Endometrium (tissue), 2 donors: ENCODE results near the gene PPP2R2C.

ENCODE experiments used
- FAIRE-seq: peaks from 2 replicates; lab custom pipeline; 2012; peaks lifted over from hg19 to GRCh38; lab: Jason Lieb, UNC
- donor health status: control.
- donor health status: control.

The PPP2R2C gene

DNA sequence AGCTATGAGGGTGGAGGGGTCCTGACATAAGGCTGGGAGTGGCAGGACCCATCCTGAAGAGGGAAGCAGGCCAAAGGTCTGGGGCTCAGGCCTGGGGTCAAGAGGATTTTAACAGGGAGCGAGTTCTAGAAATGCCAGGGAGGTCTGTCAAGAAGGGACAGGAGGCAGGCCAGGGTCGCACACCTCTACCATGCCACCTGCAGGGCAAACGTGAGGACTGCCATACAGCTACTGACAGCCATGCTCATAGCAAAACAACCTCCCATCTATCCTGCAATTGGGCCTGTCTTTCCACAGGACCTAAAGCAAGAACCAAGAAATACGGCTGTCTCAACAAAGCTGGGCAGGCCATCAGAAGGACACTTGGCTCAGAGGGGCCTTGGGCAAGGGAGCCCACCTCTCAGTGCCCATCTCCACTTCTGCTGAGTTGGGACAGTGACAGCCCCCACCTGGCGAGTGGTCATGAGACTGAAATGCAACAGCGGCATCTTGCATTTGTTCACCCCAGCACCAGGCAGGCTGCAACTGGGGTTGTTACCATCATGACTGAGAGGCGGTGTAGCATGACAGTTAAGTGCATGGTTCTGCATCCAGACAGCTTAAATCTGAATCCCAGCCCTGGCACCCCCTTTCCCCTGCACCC is 110.0 kb downstream of the PPP2R2C start:
- no peak for FAIRE-seq

DNA sequence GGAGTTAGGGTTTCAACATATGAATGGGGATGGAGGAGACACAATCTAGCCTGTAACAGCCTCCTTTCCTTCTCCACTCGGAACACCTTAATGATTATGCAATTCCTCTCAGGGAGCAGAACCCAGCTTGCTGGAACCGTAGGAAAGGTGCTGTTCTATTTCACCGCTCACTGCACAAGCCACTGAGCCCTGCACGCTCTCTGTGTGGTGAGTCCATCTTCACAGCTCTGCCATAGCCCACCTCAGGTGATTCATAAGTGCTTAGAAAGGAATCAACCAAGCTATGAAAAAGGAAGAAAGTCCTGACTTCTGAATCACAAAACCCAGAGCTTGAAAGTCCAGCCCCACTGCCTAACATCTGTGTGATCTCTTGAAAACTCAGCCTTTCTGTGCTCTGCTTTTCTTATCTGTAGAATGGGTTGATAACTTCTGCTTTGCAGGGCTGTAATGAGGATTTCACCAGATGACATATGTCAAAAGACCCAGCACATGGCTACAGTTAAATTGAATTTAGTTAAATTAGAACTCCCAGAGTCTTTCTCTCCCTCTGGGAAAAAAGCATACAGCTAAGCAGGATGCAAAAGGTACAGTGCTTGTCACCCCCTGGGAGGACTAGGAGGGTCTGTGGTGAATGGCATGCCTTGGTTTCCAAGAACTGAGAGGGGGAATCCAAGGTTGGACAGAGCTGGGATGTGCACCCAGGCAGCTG is 111.2 kb downstream of the PPP2R2C start:
- no peak for FAIRE-seq

DNA sequence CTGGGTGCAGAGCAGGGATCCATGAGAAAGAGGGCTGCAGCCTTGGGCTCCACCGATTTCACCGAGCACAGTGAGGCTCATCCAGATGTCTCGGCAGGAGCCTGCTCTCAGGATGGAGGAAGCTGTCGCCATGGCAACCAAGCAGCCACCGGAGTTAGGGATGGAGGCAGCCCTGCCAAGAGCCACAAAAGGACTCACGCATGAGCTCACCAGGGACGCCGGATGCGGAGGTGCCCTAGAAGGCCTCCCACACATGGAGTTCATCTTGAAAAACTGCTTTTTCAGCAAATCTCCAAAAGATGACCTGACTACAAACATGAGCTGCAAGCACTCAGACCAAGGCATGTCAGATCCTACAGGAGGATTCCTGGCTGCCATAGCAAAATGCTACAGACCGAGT is 112.0 kb downstream of the PPP2R2C start:
- no peak for FAIRE-seq

DNA sequence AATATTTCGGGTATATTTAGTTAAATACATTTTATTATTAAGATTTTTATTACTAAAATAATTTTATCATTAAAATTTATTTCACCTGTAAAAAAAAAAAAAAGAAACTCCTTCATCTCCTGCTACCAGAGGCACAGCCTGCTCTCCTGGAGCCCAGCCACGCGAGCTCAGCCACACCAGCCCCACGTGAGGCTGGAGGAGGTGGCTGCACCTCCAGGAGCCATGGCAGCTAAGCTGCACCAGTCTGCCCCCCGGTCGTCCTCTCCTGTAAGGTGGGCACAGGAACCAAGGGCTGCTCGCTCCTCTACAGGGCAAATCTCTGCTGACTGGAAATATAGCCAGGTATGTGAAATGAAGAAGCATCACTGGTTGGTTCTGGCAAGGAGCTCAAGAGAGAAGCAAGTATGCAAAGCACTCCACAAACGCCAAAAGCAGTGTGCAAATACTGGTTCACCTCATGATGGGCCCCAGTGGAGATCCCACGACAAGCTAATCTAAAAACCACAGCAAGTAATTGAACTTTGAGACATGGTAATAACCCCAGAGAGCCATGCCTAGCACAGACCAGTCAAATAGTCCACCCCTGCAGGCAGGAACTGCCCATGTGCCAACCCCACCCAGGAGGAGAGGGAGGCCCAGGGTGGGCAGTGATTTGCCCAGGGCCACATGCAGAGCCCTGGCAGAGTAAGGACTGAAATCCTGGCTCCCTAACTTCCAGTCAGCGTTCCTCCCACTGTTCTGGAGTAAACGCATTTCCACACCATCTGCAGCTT is 112.7 kb downstream of the PPP2R2C start:
- FAIRE-seq = no peak

DNA sequence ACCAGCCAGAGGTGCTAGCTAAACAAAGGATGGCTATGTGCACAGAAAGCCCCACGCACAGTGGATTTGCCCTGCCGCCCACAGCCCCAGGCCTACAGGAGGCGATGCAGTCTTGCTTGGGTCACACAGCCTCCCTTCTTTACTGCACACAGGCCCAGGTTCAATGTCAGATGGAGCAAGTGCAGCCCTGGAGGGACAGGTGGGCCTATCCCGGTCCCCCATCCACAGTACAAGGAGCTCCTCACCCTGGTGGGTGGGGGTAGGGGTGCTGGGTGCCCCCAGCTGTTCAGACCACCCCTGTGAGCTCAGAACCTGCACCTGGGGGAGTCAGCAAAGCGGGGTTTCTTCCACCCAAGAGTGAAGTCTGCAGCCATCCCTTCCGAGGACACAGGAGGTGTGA is 114.9 kb downstream of the PPP2R2C start:
- no peak for FAIRE-seq

DNA sequence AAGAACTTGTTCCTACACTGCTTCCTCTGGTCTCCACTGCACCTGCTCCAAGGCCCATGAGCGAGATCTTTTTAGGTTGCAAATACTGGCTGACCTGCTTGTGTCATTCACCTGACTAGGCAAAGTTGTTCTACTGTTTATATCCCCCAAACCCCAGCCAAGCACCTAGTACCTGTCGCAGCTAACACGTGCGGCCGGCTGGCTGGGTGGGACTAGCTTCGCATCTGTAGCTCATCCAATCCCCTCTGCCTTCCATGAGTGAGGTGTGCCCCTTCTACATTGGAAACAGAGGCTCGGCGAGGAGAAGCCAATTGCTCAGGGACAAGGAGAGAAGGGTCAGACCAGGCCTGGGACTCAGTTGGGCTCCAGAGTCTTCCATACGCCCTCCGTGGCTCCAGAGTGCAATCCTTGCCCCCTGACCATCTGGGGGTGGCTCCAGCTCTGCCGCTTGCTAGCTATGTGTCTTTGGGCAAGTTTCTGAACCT is 116.3 kb downstream of the PPP2R2C start:
- FAIRE-seq = no peak

DNA sequence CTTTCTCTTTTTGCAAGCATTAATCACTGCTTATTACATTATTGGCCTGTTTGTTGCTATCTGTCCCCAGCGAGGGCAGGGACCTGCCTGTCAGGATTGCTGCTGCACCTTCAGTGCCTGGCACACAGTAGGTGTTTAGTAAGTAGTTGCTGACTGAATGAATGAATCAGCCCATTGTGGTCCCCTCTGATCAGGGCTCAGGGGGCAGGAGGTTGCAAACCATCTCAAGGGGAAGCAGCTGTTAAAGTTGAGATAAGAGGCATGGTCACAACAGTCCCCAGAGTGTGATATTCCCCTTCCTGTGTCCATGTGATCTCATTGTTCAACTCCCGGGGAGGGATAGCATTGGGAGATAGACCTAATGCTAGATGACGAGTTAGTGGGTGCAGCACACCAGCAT is 117.4 kb downstream of the PPP2R2C start:
- FAIRE-seq = no peak

DNA sequence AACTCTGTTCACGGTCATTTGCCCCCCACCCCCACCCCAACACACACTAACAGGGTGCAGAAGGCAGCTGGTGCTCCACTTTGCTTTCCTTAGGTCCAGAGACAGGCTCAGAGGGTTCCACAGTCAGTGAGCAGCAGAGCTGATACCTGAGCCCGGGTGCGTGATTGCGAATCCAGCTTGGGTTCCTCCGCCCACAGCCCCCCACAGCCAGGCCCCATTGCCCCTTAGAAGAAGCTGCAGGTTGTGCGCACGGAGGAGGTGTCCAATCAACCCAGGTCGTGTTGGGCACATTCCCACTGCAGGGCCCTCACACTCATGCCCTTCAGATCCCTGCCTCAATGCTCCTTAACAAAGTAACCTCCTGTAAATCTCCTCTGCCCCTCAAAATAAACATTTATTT is 117.8 kb downstream of the PPP2R2C start:
- no peak for FAIRE-seq

DNA sequence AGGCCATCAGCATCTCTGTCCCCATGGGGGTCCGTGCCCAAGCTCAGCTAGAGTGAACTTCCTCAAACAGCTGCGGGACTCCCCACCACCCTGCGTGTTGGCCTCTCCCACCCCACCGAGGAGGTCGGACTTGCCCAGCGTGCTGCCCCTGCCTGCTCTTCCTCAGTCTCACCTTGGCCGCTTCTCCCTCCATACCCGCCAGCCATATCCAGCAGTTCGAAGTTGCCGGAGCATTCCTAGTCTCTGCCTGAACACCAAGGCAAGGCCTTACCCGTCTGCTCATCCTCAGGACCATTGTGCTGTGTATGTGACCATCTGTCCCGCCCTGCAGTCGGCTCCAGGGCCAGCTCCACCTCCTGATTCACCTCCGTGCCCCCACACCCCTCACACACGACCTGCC is 118.3 kb downstream of the PPP2R2C start:
- FAIRE-seq = no peak

DNA sequence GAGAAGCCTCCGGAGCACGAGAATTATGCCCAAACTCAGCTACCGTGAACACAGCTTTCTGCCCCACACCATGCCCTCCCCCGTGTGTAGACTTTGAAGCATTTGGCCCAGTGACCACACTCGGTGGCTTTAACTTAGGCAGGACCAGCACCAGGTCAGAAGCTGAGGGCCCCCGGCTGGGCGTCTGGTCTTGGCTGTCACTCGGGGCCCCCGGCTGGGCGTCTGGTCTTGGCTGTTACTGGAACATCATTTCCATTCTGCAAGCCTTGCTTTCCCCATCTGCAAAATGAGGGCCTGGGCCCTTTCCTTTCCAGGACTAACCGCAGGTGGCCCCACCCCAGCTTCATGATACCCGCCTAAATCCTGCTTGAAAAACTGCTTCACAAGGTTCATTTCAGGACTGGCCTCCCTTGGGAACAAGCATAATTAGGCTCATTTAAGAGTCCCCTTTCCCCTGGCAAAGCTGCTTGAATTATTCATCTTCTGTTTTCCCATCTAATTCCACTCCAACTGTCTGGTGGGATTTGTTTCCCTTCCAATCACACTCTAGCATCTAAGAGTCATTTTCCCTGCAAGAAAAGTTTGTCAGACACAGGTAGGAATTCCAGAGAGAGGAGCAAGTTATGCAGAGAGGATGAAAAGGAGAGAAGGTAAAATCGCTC is 120.3 kb downstream of the PPP2R2C start:
- no peak for FAIRE-seq

DNA sequence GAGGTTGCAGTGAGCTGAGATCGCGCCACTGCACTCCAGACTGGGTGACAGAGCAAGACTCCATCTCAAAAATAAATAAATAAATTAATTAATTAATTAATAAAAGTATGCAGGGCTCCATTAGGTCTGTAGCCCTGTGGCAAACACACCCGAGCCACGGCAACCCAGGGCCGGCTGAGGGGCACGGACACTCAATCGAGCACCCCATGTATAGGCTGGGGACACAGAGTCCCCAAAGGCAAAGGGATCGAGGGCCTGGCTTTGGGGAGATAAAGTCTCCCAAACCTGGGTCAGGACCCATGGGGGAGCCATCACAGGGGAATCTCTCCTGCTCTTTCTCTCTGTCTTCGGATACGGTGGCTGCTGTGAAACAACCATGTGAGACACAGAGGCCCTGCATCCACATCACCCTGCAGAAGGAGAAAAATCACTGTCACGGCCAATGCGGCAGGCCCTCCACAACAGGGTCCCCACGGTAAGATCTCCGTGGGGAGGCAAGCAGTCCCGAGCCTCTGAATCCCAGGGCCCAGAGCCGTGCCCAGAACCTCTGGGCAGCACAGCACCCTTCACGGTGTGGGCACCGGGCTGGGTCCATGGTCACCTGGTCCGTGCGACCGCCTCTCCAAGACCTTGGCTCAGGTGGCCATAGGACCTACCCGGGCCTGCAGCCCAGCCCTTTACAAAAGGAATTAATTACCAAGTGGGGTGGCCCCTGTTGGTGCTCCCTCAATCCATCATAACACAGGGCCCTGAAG is 121.0 kb downstream of the PPP2R2C start:
- no peak for FAIRE-seq

DNA sequence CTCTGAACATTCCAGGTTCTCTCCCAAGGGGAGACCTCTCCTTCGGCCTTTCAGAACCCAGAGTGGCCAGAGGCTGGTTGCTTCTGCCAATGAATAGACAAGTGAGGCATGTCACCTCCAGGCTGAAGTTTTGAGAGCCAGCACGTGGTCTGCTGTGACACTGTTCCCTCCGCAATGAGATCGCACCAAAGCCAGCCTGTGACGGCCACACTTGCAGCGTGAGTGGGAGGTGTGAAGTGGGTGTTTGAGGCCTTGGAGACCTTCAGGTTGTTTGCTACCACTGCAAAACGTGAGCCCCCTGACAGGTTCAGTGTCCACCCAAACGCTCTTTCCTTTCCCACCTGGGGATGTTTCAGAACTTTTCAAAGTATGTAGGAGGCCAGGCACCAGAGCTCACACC is 121.8 kb downstream of the PPP2R2C start:
- no peak for FAIRE-seq

DNA sequence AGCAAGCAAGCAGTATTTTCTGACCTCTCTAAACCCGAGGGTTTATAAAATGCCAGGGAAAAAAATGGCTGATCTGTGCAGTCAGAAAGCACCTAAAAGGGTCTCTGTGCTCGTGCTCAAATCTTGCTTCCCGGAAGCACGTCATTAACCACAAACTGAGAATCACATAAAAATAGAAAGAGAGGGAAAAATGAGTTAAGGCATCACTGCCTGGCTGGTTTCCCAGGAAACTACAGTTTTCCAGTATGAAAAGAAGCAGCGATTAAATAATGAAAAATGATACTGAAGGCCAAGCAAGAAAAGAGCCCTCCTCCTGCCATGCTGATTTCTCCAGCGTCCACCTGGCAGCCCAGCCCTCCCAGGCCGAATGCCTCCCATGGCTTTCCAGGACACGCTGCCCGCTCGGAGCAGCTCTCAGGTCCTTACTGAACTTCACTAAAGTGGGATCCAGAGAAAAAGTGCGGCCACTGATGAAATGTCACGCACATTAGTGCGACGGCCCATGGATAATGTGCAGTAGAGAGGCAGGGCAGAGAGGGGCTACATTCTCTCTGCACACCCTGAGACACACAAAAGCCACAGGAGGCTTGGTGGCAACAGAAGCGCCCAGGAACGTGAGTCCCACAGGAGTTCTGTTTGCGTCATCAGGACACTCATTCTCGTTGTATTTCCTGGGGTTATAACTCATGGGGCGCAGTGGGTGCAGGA is 122.4 kb downstream of the PPP2R2C start:
- FAIRE-seq = no peak

DNA sequence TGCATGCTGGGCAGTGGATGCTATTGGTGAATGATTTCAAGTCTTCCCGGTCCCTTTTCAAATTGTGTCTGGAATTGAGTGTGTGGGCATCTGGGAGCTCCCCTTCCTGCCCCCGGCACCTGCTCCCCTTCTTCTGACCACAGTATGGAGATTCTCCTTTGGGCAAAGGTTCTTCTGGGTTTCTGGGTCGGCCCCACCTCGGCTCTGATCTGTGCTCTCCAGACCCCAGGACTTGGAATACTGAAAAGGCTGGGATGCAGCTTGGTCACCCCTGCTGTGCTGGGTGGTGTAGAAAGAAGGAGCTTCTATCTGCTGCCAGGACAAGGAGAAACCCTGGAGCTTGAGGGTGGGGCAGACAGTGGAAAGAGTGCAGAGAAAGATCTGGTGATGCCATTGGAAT is 124.0 kb downstream of the PPP2R2C start:
- no peak for FAIRE-seq

DNA sequence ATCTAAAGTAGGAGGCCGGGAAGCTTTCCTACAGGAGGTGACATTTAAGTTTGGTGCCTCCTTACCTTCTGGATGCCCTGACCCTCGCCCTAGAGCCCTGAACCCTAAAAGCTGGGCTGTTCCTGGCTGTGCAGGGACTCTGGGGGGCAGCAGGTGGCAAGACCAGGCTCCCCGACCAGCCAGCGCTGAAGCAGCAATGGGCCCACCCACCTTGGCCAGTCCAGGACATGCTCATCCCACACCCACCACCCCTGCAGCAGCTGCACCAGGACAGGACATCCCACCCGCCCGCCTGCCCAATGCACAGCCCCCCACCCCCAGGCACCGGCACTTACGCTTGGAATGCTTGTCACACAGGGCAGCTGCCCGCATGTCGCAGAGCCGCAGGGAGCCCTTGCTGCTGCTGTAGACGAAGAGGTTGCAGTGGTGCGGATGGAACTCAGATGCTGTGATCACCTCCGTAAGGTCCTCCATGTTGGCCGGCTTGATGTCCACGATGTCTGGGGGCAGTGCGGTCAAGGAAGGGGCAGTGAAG is 124.8 kb downstream of the PPP2R2C start:
- no peak for FAIRE-seq

DNA sequence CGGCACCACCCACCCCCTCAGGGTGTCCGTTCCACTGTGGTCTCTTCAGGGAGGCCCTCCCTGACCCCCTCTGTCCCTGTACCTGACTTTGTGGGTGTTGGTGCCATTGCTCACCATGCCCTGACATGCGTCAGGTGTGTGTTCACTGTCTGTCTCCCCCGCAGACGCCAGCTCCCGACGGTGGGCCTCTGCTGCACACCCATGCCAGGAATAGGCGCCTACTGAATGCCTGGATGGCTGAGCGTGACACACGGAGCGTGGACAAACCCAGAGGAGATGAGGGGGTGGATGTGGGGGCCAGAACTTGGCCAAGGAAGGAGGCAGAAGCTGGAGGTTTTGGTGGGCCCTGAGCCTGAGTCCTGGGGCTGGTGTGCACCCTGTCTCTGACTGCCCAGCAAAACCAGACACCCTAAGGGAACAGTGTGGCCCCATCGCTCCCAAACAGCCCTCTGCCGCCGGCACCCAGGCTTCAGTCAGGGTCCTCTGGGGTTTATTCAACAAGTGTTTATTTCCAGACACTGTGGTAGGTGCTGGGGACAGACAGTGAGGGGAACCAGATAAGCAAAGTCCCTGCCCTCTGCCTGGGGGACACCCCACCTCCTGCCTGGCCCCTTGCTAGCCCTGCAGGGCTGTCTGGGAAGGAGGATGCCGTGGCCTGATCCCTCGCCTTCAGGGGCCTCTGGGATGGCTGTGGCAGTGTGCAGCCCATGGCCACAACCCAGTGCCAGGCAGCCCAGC is 125.9 kb downstream of the PPP2R2C start:
- FAIRE-seq = no peak

DNA sequence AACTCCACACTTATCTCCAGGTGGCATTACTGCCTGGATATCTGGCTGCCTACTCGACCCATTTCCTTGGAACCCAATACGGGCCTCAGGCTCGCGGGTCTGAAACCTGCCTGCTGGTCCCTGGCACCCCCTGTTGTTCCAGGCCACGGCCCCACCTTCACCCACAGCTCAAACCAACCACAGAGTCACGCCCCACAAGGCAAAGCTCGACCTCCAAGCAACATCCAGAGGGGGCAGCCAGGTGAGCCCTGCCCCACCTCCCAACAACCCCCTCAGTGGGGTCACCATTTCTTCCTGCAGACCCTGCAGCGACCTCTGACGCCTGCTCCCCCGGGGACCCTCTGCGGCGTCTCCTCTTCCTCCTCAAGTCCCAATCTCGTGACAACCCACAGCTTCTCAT is 126.5 kb downstream of the PPP2R2C start:
- no peak for FAIRE-seq

DNA sequence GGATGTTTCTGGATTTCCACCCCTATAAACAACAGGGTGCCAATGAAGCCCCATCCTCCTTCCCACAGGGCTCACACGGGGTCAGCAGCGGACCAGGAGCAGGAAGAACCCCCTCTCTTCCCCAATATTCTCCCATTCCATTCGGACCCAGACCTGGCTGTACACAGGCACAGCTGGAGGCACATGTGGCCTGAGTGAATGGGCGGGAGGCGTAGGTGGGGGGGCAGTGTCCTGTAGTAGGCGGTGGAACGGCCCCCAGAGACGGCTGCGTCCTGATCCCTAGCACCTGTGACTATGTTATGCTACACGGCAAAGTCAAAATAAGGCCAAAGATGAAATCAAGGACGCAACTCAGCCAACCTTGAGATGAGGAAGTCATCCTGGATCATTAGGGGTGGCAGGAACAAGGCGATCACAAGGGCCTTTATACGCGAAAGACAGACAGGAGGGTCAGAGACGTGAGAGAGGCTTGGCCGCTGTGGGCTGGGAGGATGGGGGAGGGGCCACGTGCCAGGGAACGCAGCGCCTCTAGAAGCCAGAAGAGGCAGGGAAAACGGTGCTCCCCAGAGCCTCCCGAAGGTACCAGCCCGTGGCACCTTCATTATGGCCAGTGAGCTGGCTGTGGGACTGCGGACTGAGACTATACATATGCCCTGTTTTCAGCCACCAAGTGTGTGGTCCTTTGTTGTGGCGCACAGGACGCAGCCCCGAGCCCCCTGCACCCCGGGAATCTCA is 127.2 kb downstream of the PPP2R2C start:
- FAIRE-seq = no peak

DNA sequence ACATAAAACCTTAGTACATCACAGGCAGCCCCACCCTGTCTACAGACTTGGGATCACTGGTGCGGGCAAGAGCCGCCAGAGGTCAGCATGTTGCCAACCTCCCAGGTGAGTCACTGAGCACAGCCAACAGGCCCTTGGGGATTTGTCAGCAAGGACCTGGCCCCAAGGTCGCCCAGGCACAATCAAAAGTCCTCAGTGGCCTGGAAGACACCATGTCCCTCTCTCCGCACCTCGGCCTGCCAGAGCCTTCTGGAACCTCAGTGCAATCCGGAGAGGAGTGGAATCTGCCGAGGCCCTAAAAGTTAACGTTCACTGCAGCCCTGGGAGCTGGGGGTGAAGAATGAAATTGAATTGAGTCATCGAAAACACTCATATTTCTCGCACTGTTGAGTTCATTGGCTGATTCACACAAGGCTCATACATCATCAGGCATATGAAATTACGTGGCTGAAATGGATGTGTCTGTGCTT is 128.4 kb downstream of the PPP2R2C start:
- no peak for FAIRE-seq
